Progenitor cell of endocrine pancreas (in vitro differentiated cells): ENCODE measurements around the gene JAM2. TPM values are rescaled to one million over a fixed set of nuclear protein-coding genes. Genes with fewer than 3 reads are reported as not detected.
A peak's percentile ranks its signal among the peaks of the same experiment; 100 is the strongest.
"Not testable (repeated sequence)": the region's sequence is repeated elsewhere in the genome, so short reads cannot be mapped to it uniquely, and the experiment has no call there.

Experiments
- DNase-seq: peaks from one replicate; pipeline ENCODE4 v3.0.0; 2021; ENCODE audit warnings: low spot score; ENCODE audit not compliant: unreplicated experiment
- H3K27ac Mint-ChIP-seq: 2 replicates; pipeline ENCODE4 v1.8.0; 2021; ENCODE audit warnings: mild to moderate bottlenecking, moderate library complexity, mixed read lengths
- H3K27me3 Mint-ChIP-seq: 2 replicates; pipeline ENCODE4 v1.8.0; 2021; ENCODE audit warnings: mixed read lengths
- H3K36me3 Mint-ChIP-seq: 2 replicates; pipeline ENCODE4 v1.8.0; 2022; ENCODE audit warnings: mixed read lengths; ENCODE audit not compliant: insufficient read depth
- H3K4me1 Mint-ChIP-seq: 2 replicates; pipeline ENCODE4 v1.8.0; 2021; ENCODE audit warnings: low read depth, mixed read lengths
- H3K4me3 Mint-ChIP-seq: 2 replicates; pipeline ENCODE4 v1.8.0; 2021; ENCODE audit warnings: low read depth, mild to moderate bottlenecking, moderate library complexity, mixed read lengths
- H3K9me3 Mint-ChIP-seq: 2 replicates; pipeline ENCODE4 v1.8.0; 2021; ENCODE audit warnings: low read depth, mixed read lengths
- CTCF ChIP-seq: fragments of 200-600 bp; sonication (generic); IDR thresholded peaks from one replicate; pipeline ENCODE4 v1.5.0; 2021; ENCODE audit warnings: antibody characterized with exemption, mild to moderate bottlenecking; ENCODE audit not compliant: unreplicated experiment
- total RNA-seq: library from RNA; stranded (reverse); gene quantifications from 2 replicates; pipeline ENCODE4 v1.2.1, GENCODE V29; 2021

JAM2 gene
- total RNA-seq, 1 donor from 2014 or later = 2.4 TPM

- no peak for TF ChIP-seq CTCF
- H3K9me3 Mint-ChIP-seq = no peaks in the 10 kb centered on the region
- no peaks in the 10 kb centered on the region for H3K36me3 Mint-ChIP-seq
- no peaks in the 10 kb centered on the region for H3K4me1 Mint-ChIP-seq
- no peak overlapping the region for H3K4me3 Mint-ChIP-seq
- H3K27ac Mint-ChIP-seq = no peak overlapping the region
- DNase-seq = no peak
- no peaks in the 10 kb centered on the region for H3K27me3 Mint-ChIP-seq
These were observed 62.5 kb downstream of the JAM2 start for GRCh38 chr21:25701529-25701928.

DNA sequence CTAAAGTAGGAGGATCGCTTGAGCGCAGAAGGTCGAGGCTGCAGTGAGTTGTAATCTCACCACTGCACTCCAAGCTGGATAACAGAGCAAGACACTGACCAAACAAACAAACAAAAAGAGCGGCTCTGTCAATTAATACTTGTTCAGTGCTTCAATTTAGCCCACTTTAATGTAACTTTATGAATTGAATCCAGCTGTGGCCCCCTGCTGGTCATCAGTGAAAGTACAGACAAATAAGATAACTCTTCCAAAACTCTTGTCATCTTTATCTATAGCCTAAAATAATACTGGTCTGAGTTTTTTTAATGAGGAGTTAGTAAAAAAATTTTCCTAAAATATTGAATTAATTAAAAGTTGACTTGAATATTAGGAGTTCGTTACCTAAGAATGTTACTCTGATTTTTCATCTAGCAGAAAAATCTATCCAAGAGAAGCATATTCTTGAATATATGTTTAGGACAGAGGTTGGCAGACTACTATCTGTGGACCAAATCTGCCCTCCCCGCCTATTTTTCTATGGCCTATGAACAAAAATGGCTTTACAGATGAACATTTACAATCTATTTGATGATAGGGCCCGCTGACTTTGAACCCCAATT lies 69.5 kb downstream of the JAM2 start:
- Mint-ChIP-seq H3K9me3 (no peaks in the 10 kb centered on the region), H3K4me1 (no peaks in the 10 kb centered on the region), H3K4me3 (no peak overlapping the region), H3K27ac (no peak overlapping the region), H3K36me3 (no peaks in the 10 kb centered on the region), H3K27me3 (no peaks in the 10 kb centered on the region)
- TF ChIP-seq CTCF = peak; percentile 95
- no peak for DNase-seq

- H3K27ac Mint-ChIP-seq = no peak overlapping the region
These were observed 70.7 kb downstream of the JAM2 start for GRCh38 chr21:25709684-25710265.

GRCh38 chr21:25710550-25710949 lies 71.5 kb downstream of the JAM2 start:
- no peak for DNase-seq
- Mint-ChIP-seq H3K27me3 (no peaks in the 10 kb centered on the region), H3K9me3 (no peaks in the 10 kb centered on the region), H3K4me1 (no peaks in the 10 kb centered on the region), H3K27ac (peak overlapping the region; percentile 43), H3K4me3 (no peak overlapping the region), H3K36me3 (no peaks in the 10 kb centered on the region)
- TF ChIP-seq CTCF = no peak

More at GRCh38 chr21:25709684-25710265, 70.7 kb downstream of the JAM2 start:
- H3K36me3 Mint-ChIP-seq = no peaks in the 10 kb centered on the region
- H3K27me3 Mint-ChIP-seq = no peaks in the 10 kb centered on the region
- DNase-seq = no peak
- no peak for TF ChIP-seq CTCF
- no peaks in the 10 kb centered on the region for H3K4me1 Mint-ChIP-seq
- no peaks in the 10 kb centered on the region for H3K9me3 Mint-ChIP-seq
- H3K4me3 Mint-ChIP-seq = no peak overlapping the region

DNA sequence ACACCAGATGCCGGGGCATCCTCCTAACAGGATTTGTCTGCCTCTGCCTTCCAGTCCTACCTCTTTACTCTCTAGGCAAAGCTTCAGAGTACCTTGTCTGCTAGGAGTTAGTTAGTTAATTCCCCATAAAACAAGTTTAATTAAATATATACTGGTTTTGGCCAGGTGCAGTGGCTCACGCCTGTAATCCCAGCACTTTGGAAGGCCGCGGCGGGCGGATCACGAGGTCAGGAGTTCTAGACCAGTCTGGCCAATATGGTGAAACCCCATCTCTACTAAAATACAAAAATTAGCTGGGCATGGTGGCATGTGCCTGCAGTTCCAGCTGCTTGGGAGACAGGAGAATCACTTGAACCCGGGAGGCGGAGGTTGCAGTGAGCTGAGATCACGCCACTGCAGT lies 75.0 kb downstream of the JAM2 start:
- H3K4me3 Mint-ChIP-seq, H3K27me3 Mint-ChIP-seq, H3K36me3 Mint-ChIP-seq: not testable (repeated sequence)

More for the DNA sequence above, 75.0 kb downstream of the JAM2 start:
- not testable (repeated sequence) for DNase-seq, H3K4me1 Mint-ChIP-seq, H3K9me3 Mint-ChIP-seq
- peak overlapping the region; percentile 55 for H3K27ac Mint-ChIP-seq
